Nephron (organoid): Measurements from ENCODE around the gene PDIA6.

Experiments
- H3K27ac Mint-ChIP-seq, 3 experiments: 2 replicates each; pipeline ENCODE4 v1.8.0; 2020; ENCODE audit warnings: mixed read lengths in 3 of 3, mild to moderate bottlenecking in 2 of 3, moderate library complexity in 1 of 3
- H3K27me3 Mint-ChIP-seq: 2 replicates; pipeline ENCODE4 v1.8.0; 2021; ENCODE audit warnings: low read depth, mild to moderate bottlenecking, moderate library complexity, mixed read lengths
- H3K36me3 Mint-ChIP-seq: 2 replicates; pipeline ENCODE4 v1.8.0; 2020; ENCODE audit warnings: low read depth, mixed read lengths
- H3K4me1 Mint-ChIP-seq: 2 replicates; pipeline ENCODE4 v1.8.0; 2020; ENCODE audit warnings: mixed read lengths
- H3K4me3 Mint-ChIP-seq, 3 experiments: 2 replicates each; pipeline ENCODE4 v1.8.0; 2020; ENCODE audit warnings: mild to moderate bottlenecking in 3 of 3, mixed read lengths in 3 of 3, moderate library complexity in 2 of 3
- H3K9me3 Mint-ChIP-seq: 2 replicates; pipeline ENCODE4 v1.8.0; 2020; ENCODE audit warnings: mixed read lengths
- TF ChIP-seq, protein P1 (sequence below), 3 experiments: fragments of 200-600 bp; sonication (generic); IDR thresholded peaks; one replicate each; pipeline ENCODE4 v1.5.0; 2021; ENCODE audit warnings: antibody characterized with exemption in 3 of 3; ENCODE audit not compliant: unreplicated experiment in 3 of 3

PDIA6 gene

DNA sequence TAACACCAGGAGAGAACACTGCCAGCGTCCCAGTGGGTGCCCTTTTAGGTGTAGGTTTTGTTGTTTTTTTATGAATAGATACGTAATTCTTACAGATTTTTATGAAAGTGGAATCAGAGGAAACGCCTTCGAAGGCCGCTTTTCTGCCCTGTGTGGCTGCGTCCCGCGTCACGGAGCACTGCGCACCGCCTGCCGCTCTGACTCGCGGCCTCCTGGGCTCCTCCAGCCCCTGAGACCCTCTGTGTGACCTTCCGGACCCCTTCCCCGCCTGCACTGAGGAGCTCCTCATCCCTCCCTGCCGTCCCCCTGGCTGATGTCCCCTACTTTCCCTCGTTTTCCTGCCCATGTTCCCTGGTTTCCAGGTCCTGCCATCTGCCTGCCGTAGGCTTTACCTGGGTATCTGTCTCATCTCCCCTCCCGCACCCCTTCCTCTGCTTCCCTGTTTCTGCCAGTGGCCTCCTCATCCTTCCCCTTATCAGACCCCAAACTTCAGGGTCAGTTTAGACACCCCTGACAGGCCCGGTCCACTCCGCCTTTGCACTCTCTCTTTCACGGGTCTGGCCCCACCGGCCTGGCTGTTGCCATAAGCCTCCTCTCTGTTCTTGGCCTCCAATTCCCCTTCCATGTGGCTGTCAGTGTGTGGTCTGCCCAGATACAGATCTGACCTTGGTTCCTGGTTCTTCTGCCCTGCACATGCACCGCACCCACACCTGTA lies 32.7 kb downstream of the PDIA6 start:
- H3K9me3 Mint-ChIP-seq, result no peaks in the 10 kb centered on the region
- no peaks in the 10 kb centered on the region for H3K27me3 Mint-ChIP-seq
- TF ChIP-seq, protein P1, sequence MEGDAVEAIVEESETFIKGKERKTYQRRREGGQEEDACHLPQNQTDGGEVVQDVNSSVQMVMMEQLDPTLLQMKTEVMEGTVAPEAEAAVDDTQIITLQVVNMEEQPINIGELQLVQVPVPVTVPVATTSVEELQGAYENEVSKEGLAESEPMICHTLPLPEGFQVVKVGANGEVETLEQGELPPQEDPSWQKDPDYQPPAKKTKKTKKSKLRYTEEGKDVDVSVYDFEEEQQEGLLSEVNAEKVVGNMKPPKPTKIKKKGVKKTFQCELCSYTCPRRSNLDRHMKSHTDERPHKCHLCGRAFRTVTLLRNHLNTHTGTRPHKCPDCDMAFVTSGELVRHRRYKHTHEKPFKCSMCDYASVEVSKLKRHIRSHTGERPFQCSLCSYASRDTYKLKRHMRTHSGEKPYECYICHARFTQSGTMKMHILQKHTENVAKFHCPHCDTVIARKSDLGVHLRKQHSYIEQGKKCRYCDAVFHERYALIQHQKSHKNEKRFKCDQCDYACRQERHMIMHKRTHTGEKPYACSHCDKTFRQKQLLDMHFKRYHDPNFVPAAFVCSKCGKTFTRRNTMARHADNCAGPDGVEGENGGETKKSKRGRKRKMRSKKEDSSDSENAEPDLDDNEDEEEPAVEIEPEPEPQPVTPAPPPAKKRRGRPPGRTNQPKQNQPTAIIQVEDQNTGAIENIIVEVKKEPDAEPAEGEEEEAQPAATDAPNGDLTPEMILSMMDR (IDR thresholded peaks at IDR 0.05; ENCODE audit: unreplicated experiment in 3 of 3), result no peak
- no peak overlapping the region for H3K4me3 Mint-ChIP-seq
- no peak overlapping the region for H3K27ac Mint-ChIP-seq
- H3K4me1 Mint-ChIP-seq, result peaks cover 1% of the 10 kb centered on the region
- peaks cover 49% of the 10 kb centered on the region for H3K36me3 Mint-ChIP-seq

DNA sequence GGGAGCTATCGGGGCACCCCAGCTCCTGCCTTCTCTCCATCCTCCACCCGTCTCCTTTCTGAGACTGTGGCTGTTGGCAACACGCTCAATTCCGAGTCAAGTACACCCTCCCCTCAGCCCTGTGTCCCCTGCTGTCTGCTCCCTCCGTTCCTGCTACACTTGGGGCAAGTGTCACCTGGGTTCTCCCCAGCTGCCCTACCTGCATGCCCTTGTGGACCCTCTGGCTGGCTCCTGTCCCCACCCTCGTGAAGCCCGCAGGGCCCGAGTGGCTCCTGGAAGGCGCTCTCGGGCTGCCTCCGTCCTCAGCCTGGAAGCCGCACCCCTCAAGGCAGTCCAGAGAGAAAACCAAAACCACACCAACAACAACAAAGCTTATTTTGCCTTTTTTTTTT lies 33.9 kb downstream of the PDIA6 start:
- TF ChIP-seq, protein P1 (IDR thresholded peaks at IDR 0.05; ENCODE audit: unreplicated experiment in 3 of 3), result no peak
- Mint-ChIP-seq H3K4me1 (peaks cover 10% of the 10 kb centered on the region), H3K27ac (no peak overlapping the region), H3K4me3 (no peak overlapping the region), H3K9me3 (no peaks in the 10 kb centered on the region), H3K27me3 (no peaks in the 10 kb centered on the region), H3K36me3 (peaks cover 37% of the 10 kb centered on the region)

DNA sequence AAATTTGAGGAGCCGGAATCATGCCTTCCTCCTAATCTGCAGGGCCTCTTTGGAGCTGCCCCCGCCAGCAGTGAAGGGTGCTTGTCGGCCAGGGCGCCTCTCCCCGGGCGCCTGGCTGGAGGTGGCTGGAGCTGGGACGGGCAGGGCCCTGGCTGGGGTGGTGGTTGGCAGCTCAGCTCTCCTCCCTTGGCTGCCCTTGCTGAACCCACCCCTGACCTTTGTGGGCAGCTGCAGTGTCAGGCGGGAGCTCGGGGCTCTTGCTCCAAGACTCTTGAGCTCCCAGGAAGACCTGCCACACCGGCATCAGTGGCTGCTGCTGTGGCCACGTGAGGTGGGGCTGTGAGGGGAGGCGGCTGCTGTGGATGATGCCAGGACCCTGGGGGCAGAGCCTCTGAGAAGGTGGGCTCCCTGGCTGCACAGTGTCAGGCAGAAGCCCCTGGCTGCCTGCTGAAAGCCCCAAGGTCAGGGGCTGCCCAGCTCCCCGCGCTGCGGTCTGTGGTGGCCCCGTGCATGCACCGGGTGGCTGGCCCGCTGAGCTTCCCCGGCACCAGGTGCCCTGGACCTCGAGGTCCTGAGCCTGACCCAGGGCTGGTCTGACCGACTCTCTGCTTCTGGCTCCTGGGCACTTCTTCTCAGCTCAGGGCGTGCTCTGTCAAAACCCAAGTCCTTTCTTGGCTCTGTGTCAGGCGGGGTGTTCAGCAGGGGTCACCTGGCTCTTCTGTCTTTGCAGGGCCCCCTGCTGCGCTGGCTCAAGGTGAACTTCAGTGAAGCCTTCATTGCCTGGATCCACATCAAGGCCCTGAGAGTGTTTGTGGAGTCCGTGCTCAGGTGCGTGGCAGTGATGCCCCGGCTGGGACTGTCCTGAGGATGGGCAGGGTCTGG lies 34.5 kb downstream of the PDIA6 start:
- no peaks in the 10 kb centered on the region for H3K9me3 Mint-ChIP-seq
- TF ChIP-seq, protein P1 (IDR thresholded peaks at IDR 0.05; ENCODE audit: unreplicated experiment in 3 of 3), result no peak
- H3K4me1 Mint-ChIP-seq, result peaks cover 10% of the 10 kb centered on the region
- H3K27ac Mint-ChIP-seq, result no peak overlapping the region
- no peaks in the 10 kb centered on the region for H3K27me3 Mint-ChIP-seq
- no peak overlapping the region for H3K4me3 Mint-ChIP-seq
- peaks cover 30% of the 10 kb centered on the region for H3K36me3 Mint-ChIP-seq

DNA sequence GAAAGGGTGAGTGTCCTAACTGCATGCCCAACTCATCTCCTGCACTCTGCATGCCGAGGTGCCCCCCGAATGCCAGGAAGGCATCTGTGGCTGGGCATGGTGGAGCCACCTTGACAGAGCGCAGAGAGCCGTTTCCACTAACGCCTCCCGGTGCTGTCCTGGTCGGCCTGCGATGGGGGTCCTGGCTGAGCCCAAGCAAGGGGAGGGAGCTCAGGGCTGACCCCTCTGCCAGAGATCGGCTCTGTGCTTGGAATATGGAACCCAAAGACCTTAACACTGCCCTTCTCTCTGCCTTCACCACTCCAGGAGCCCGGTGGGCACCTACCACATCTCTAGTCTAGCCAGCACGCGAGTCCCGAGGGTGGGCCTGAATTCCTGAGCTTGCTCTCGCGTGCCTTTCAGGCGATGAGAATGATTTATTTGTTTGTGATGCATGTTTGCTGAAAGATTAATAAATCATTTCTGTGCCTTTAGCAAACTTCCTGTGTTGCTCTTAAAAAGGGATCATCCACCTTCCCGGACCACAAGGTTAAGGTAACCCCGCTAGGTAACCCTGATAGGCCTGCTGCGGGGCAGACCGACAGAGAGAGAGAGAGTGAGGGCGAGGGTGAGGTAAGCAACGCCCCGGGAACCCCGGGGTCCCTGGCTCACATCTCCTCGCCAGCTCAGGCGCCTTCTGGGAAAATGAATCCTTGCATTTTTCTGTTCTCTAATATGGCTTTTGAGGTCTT lies 35.3 kb downstream of the PDIA6 start:
- no peaks in the 10 kb centered on the region for H3K9me3 Mint-ChIP-seq
- no peak overlapping the region for H3K4me3 Mint-ChIP-seq
- H3K36me3 Mint-ChIP-seq, result peaks cover 25% of the 10 kb centered on the region
- TF ChIP-seq, protein P1 (IDR thresholded peaks at IDR 0.05; ENCODE audit: unreplicated experiment in 3 of 3), result no peak
- no peaks in the 10 kb centered on the region for H3K27me3 Mint-ChIP-seq
- no peak overlapping the region for H3K27ac Mint-ChIP-seq
- H3K4me1 Mint-ChIP-seq, result peaks cover 10% of the 10 kb centered on the region

DNA sequence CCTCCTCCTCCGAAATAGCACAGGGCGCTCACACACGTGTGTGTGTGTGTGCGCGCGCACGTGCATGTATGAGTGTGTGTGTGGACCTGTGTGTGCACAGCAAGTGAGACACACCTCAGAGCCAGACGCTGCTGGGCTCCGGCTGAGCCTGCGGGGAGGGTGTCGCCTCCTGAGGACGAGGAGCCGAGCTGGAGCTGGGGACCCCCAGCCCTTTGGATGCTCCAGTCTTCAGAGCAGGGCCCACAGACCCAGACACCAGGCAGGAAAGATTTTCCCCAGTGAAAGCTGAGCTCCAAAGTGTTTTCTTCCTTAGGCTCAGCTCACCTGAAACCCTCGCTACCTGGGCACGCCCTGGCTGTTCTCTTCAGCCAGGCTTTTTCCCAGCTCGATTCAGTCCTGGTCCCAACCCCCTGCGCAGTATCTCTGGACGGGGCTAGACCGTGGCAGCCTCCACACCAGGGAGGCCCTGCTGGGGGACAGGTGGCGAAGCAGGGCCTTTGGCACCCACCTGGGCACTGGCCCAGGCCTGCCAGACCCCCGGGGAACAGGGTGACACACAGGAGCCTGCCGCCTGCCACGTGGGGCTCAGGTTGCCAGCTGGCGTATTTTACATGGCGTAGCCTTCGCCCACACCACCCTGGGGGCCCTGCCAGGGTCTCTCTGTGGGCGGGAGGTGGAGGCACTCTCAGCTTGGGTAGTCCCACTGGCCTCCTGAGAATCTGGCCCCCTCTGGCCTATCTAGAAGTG lies 36.2 kb downstream of the PDIA6 start:
- Mint-ChIP-seq H3K4me3 (no peak overlapping the region), H3K9me3 (no peaks in the 10 kb centered on the region), H3K27me3 (no peaks in the 10 kb centered on the region), H3K36me3 (peaks cover 17% of the 10 kb centered on the region), H3K4me1 (peaks cover 10% of the 10 kb centered on the region), H3K27ac (no peak overlapping the region)
- TF ChIP-seq, protein P1 (IDR thresholded peaks at IDR 0.05; ENCODE audit: unreplicated experiment in 3 of 3), result no peak
